Right lobe of liver (tissue), 4 donors: ENCODE measurements around the gene LYSMD3.

Source experiments
- POLR2A ChIP-seq: fragments of 450-650 bp; IDR thresholded peaks from one replicate; pipeline ENCODE4 v1.6.1; 2017; ENCODE audit warnings: antibody characterized with exemption, mild to moderate bottlenecking
- TF ChIP-seq, protein P1 (sequence below), 4 donors: fragments of 200-600 bp in 3 of 4; fragments of 450-650 bp in 1 of 4; IDR thresholded peaks; one replicate each; pipeline versions ENCODE4 v1.5.1 to v1.8.0; 2016 to 2022; ENCODE audit warnings: antibody characterized with exemption in 4 of 4, mild to moderate bottlenecking in 2 of 4
- donor health status: DM: no; HTN: no; CAD: no.
- donor health status: DM: no; HTN: no; CAD: no.
- donor health status: DM: no; HTN: yes; CAD: no.

DNA sequence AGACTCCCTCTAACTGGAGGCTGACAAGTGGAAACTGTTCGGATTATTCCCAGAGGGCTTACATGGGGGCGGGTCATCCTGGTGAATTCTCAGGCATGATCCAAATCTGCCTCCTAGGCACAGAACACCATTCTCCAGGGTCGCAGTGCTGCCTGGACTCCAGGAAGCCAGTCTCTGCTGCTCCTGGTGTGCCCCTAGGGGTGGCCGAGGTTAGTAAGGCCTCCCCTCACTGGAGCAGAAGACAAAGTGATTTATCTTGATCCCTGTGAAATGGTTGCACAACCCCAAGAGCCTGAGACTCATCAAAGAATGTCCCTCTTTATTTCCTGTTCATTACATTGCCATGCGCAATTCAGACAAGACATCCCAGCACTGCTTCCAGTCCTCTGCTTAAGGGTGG lies 46.3 kb upstream of the LYSMD3 start:
- TF ChIP-seq, protein P1, sequence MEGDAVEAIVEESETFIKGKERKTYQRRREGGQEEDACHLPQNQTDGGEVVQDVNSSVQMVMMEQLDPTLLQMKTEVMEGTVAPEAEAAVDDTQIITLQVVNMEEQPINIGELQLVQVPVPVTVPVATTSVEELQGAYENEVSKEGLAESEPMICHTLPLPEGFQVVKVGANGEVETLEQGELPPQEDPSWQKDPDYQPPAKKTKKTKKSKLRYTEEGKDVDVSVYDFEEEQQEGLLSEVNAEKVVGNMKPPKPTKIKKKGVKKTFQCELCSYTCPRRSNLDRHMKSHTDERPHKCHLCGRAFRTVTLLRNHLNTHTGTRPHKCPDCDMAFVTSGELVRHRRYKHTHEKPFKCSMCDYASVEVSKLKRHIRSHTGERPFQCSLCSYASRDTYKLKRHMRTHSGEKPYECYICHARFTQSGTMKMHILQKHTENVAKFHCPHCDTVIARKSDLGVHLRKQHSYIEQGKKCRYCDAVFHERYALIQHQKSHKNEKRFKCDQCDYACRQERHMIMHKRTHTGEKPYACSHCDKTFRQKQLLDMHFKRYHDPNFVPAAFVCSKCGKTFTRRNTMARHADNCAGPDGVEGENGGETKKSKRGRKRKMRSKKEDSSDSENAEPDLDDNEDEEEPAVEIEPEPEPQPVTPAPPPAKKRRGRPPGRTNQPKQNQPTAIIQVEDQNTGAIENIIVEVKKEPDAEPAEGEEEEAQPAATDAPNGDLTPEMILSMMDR (IDR thresholded peaks at IDR 0.05), result no peak
- no peak for TF ChIP-seq POLR2A
